Neutrophil (primary cell): ENCODE measurements around the gene ZSWIM7.

Experiments
- H3K27ac ChIP-seq: fragments of 200-600 bp; sonication (generic); 2 replicates; pipeline ENCODE4 v1.5.1; 2016; ENCODE audit warnings: mild to moderate bottlenecking, moderate library complexity
- H3K27me3 ChIP-seq: fragments of 200-600 bp; sonication (generic); 2 replicates; pipeline ENCODE4 v1.6.0; 2016; ENCODE audit warnings: mild to moderate bottlenecking
- H3K36me3 ChIP-seq: fragments of 200-600 bp; sonication (generic); 2 replicates; pipeline ENCODE4 v1.5.1; 2017
- H3K4me1 ChIP-seq, 2 experiments: fragments of 200-600 bp in 1 of 2; sonication (generic) in 1 of 2; 1 replicate in 1 of 2; 2 replicates in 1 of 2; pipeline versions ENCODE4 v1.5.1 to v1.6.1; 2013 to 2016; ENCODE audit warnings: low read depth in 1 of 2, low read length in 1 of 2, mild to moderate bottlenecking in 1 of 2, moderate library complexity in 1 of 2; ENCODE audit not compliant: control insufficient read depth in 1 of 2, insufficient read depth in 1 of 2
- H3K4me3 ChIP-seq, 2 experiments: fragments of 200-600 bp in 1 of 2; sonication (generic) in 1 of 2; 1 replicate in 1 of 2; 2 replicates in 1 of 2; pipeline ENCODE4 v1.5.1; 2013 to 2016; ENCODE audit warnings: low read depth in 1 of 2, low read length in 1 of 2, mild to moderate bottlenecking in 1 of 2, moderate library complexity in 1 of 2
- H3K9me3 ChIP-seq: fragments of 200-600 bp; sonication (generic); 2 replicates; pipeline ENCODE4 v1.5.1; 2016
- CTCF ChIP-seq: fragments of 200-600 bp; sonication (generic); IDR thresholded peaks from 2 replicates; pipeline ENCODE4 v1.5.1; 2016; ENCODE audit warnings: antibody characterized with exemption

Gene ZSWIM7

GRCh38 chr17:16003841-16004240 lies 4.3 kb upstream of the ZSWIM7 start:
- Histone ChIP-seq H3K27ac (no peak overlapping the region), H3K4me3 (no peak overlapping the region), H3K9me3 (no peaks in the 10 kb centered on the region), H3K36me3 (peaks cover 33% of the 10 kb centered on the region), H3K27me3 (no peaks in the 10 kb centered on the region), H3K4me1 (peaks cover 14 to 15% of the 10 kb centered on the region in 2 experiments)
- TF ChIP-seq CTCF, result no peak

- H3K4me1 ChIP-seq, result peaks cover 20 to 22% of the 10 kb centered on the region in 2 experiments
- no peak overlapping the region for H3K4me3 ChIP-seq
- H3K27ac ChIP-seq, result no peak overlapping the region
- TF ChIP-seq CTCF, result no peak
- H3K9me3 ChIP-seq, result no peaks in the 10 kb centered on the region
- no peaks in the 10 kb centered on the region for H3K27me3 ChIP-seq
- peaks cover 28% of the 10 kb centered on the region for H3K36me3 ChIP-seq
Measured at GRCh38 chr17:16002708-16003260, 3.3 kb upstream of the ZSWIM7 start.

GRCh38 chr17:16001226-16001897 lies 1.9 kb upstream of the ZSWIM7 start:
- H3K27ac ChIP-seq, result no peak overlapping the region
- peaks cover 20 to 22% of the 10 kb centered on the region in 2 experiments for H3K4me1 ChIP-seq
- H3K4me3 ChIP-seq, result no peak overlapping the region
- H3K27me3 ChIP-seq, result no peaks in the 10 kb centered on the region
- H3K36me3 ChIP-seq, result peaks cover 24% of the 10 kb centered on the region
- TF ChIP-seq CTCF, result no peak
- H3K9me3 ChIP-seq, result no peaks in the 10 kb centered on the region

GRCh38 chr17:15999974-16000827 lies 697 bp upstream of the ZSWIM7 start:
- H3K27ac ChIP-seq, result peak overlapping the region; percentile 96
- peaks cover 24% of the 10 kb centered on the region for H3K36me3 ChIP-seq
- H3K4me3 ChIP-seq, result peak overlapping the region; percentile 85 to 92
- peaks cover 22 to 23% of the 10 kb centered on the region in 2 experiments for H3K4me1 ChIP-seq
- no peaks in the 10 kb centered on the region for H3K27me3 ChIP-seq
- H3K9me3 ChIP-seq, result no peaks in the 10 kb centered on the region
- no peak for TF ChIP-seq CTCF

- peaks cover 6% of the 10 kb centered on the region for H3K36me3 ChIP-seq
- H3K9me3 ChIP-seq, result no peaks in the 10 kb centered on the region
- H3K27ac ChIP-seq, result peak overlapping the region; percentile 96
- peaks cover 27 to 30% of the 10 kb centered on the region in 2 experiments for H3K4me1 ChIP-seq
- no peak for TF ChIP-seq CTCF
- H3K4me3 ChIP-seq, result no peak overlapping the region
- no peaks in the 10 kb centered on the region for H3K27me3 ChIP-seq
Measured at GRCh38 chr17:15998031-15998562, 1.4 kb downstream of the ZSWIM7 start.
